ENCODE measurements around the gene SUMO2. TPM values are rescaled to one million over a fixed set of nuclear protein-coding genes. Genes with fewer than 3 reads are reported as not detected.
A peak's percentile ranks its signal among the peaks of the same experiment; 100 is the strongest.
"Not testable (repeated sequence)": the region's sequence is repeated elsewhere in the genome, so short reads cannot be mapped to it uniquely, and the experiment has no call there.

Gene SUMO2
- total and polyA plus RNA-seq, 2 of the 8 experiments (the other 6 are each of a cell fraction or from before 2014, with no cell fraction given), result 184 to 779 TPM

GRCh38 chr17:75133607-75134347, 49.0 kb downstream of the SUMO2 start:
- H3K79me2 ChIP-seq (ENCODE audit: control insufficient read depth in 1 of 2, insufficient read depth in 2 of 2, low read length in 2 of 2); DNase-seq (ENCODE audit: low read depth in 1 of 2, low spot score in 2 of 2); H4K5ac ChIP-seq (ENCODE audit: insufficient read length, low read depth, low read length); H3K4ac ChIP-seq (replicated peaks; ENCODE audit: insufficient read length, low read depth, low read length); H3K23me2 ChIP-seq (ENCODE audit: low read depth, low read length); H3K4me2 ChIP-seq (ENCODE audit: insufficient read depth in 1 of 2, low read depth in 2 of 2, low read length in 2 of 2); H3K4me1 ChIP-seq (replicated peaks in 1 of 4; ENCODE audit: control insufficient read depth in 3 of 4, insufficient read depth in 4 of 4, low read length in 3 of 4); H2BK12ac ChIP-seq (ENCODE audit: low read depth, low read length); H4K8ac ChIP-seq (ENCODE audit: extremely low read depth, insufficient read depth, low read length); H3K56ac ChIP-seq (replicated peaks; ENCODE audit: insufficient read length, low read depth, low read length); H2BK15ac ChIP-seq (ENCODE audit: low read length); H2BK5ac ChIP-seq (ENCODE audit: low read depth, low read length); H3K27me3 ChIP-seq (replicated peaks in 1 of 4; ENCODE audit: control insufficient read depth in 3 of 4, extremely low read depth in 1 of 4, insufficient read depth in 3 of 4, low read length in 3 of 4); H4K91ac ChIP-seq (replicated peaks; ENCODE audit: insufficient read length, low read length); H4K20me1 ChIP-seq (replicated peaks in 1 of 2; ENCODE audit: control insufficient read depth in 1 of 2, insufficient read depth in 2 of 2, low read length in 2 of 2); H3K9ac ChIP-seq (replicated peaks in 1 of 4; ENCODE audit: extremely low read depth in 1 of 4, low read depth in 3 of 4, low read length in 3 of 4); H3K23ac ChIP-seq (ENCODE audit: insufficient read length); H2AFZ ChIP-seq (ENCODE audit: low read length); H3K79me1 ChIP-seq (ENCODE audit: low read depth, low read length); H3K27ac ChIP-seq (ENCODE audit: low read depth, low read length); FAIRE-seq; H2BK120ac ChIP-seq (replicated peaks; ENCODE audit: low read depth, low read length); H3K18ac ChIP-seq (ENCODE audit: extremely low read depth, low read length); H3K4me3 ChIP-seq (ENCODE audit: extremely low read depth in 1 of 4, insufficient read depth in 2 of 4, low read depth in 3 of 4, low read length in 4 of 4); H2BK20ac ChIP-seq (ENCODE audit: low read length); H2AK5ac ChIP-seq (ENCODE audit: low read depth, low read length); H3K9me3 ChIP-seq (ENCODE audit: insufficient read depth in 2 of 2, low read depth in 1 of 2, low read length in 1 of 2); H3K14ac ChIP-seq (ENCODE audit: insufficient read length): not testable (repeated sequence)
- 91% methylated on average over 13 of the region's 14 CpGs; no CpG with 5 or more reads in 1 of the 2 experiments for WGBS, 2 experiments (ENCODE audit: extremely low coverage in 1 of 2, insufficient coverage in 1 of 2, insufficient read length in 1 of 2, insufficient replicate concordance in 2 of 2, low coverage in 1 of 2, low lambda C conversion rate in 2 of 2, missing lambda C conversion rate in 1 of 2)
- peaks cover 2 to 40% (median 17%) of the 10 kb centered on the region in 4 experiments for H3K36me3 ChIP-seq (ENCODE audit: control insufficient read depth in 2 of 4, insufficient read depth in 4 of 4, low read length in 3 of 4)
- ChIA-PET POLR2A (ENCODE audit: partially characterized antibody) (interaction anchor here (0.7 to 13.9 kb wide), 16 partner anchors 9 to 125 kb away, joined by 3 to 134 read pairs (median 6); partner anchors contain the start of genes ATP5PD, JPT1, KCTD2 and NUP85), CTCF (ENCODE audit: partially characterized antibody) (interaction anchor here (0.7 to 12.9 kb wide), 7 partner anchors 12 to 96 kb away, joined by 3 to 239 read pairs (median 9); partner anchors contain the start of gene ARMC7)
- TF ChIP-seq POLR2AphosphoS5 (IDR thresholded peaks at IDR 0.05; ENCODE audit: low read depth, low read length), result 0 out of 2 replicates have a peak, but pooled peaks have one; percentile 47

All from H1 (cell line).